Neural cell (in vitro differentiated cells): ENCODE results near the gene ATP8B2.

ENCODE experiments used
- CTCF ChIP-seq: fragments of 450-650 bp; IDR thresholded peaks from 2 replicates; pipeline ENCODE4 v1.5.1; 2014; ENCODE audit warnings: antibody characterized with exemption, mild to moderate bottlenecking, moderate library complexity; ENCODE audit not compliant: poor library complexity, severe bottlenecking
- EP300 ChIP-seq: fragments of 450-650 bp; conservative IDR thresholded peaks from 2 replicates; pipeline ENCODE4 v1.6.1; 2014; ENCODE audit warnings: antibody characterized with exemption, mild to moderate bottlenecking, moderate library complexity; ENCODE audit not compliant: poor library complexity, severe bottlenecking
- EZH2 ChIP-seq: fragments of 200-600, 300-800 bp; shearing (Covaris generic), sonication (generic); IDR thresholded peaks from 2 replicates; pipeline ENCODE4 v1.6.1; 2014; ENCODE audit warnings: antibody characterized with exemption, low read length, borderline replicate concordance, mild to moderate bottlenecking; ENCODE audit not compliant: insufficient read depth, poor library complexity, severe bottlenecking
- MXI1 ChIP-seq: fragments of 450-650 bp; conservative IDR thresholded peaks from 2 replicates; pipeline ENCODE4 v1.6.1; 2014; ENCODE audit warnings: antibody characterized with exemption, mild to moderate bottlenecking; ENCODE audit not compliant: poor library complexity, severe bottlenecking
- POLR2AphosphoS5 ChIP-seq: IDR thresholded peaks from 2 replicates; pipeline ENCODE4 v1.6.1; 2012
- TAF1 ChIP-seq: IDR thresholded peaks from 2 replicates; pipeline ENCODE4 v1.6.1; 2012; ENCODE audit warnings: low read depth
- TF ChIP-seq, protein P1 (sequence below): IDR thresholded peaks from 2 replicates; pipeline ENCODE4 v1.6.1; 2012; ENCODE audit warnings: borderline replicate concordance

GRCh38 chr1:154342132-154342531, 16.8 kb downstream of the ATP8B2 start:
- TF ChIP-seq CTCF: no peak
- no peak for TF ChIP-seq MXI1
- TF ChIP-seq POLR2AphosphoS5: no peak
- no peak for TF ChIP-seq EP300
- no peak for TF ChIP-seq TAF1
- no peak for TF ChIP-seq EZH2
- TF ChIP-seq, protein P1, sequence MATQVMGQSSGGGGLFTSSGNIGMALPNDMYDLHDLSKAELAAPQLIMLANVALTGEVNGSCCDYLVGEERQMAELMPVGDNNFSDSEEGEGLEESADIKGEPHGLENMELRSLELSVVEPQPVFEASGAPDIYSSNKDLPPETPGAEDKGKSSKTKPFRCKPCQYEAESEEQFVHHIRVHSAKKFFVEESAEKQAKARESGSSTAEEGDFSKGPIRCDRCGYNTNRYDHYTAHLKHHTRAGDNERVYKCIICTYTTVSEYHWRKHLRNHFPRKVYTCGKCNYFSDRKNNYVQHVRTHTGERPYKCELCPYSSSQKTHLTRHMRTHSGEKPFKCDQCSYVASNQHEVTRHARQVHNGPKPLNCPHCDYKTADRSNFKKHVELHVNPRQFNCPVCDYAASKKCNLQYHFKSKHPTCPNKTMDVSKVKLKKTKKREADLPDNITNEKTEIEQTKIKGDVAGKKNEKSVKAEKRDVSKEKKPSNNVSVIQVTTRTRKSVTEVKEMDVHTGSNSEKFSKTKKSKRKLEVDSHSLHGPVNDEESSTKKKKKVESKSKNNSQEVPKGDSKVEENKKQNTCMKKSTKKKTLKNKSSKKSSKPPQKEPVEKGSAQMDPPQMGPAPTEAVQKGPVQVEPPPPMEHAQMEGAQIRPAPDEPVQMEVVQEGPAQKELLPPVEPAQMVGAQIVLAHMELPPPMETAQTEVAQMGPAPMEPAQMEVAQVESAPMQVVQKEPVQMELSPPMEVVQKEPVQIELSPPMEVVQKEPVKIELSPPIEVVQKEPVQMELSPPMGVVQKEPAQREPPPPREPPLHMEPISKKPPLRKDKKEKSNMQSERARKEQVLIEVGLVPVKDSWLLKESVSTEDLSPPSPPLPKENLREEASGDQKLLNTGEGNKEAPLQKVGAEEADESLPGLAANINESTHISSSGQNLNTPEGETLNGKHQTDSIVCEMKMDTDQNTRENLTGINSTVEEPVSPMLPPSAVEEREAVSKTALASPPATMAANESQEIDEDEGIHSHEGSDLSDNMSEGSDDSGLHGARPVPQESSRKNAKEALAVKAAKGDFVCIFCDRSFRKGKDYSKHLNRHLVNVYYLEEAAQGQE: no peak
